SK-N-SH (cell line): ENCODE results near the gene DMRT1. TPM values are rescaled to one million over a fixed set of nuclear protein-coding genes. Genes with fewer than 3 reads are reported as not detected.

Experiments used
- CTCF ChIA-PET: fragments of 300-600, 350-600 bp; formaldehyde crosslinking; extraction: SDS; loops from one replicate; lab custom pipeline; 2021; lab: Yijun Ruan, JAX
- POLR2A ChIA-PET: fragments of 350-600 bp; sonication (Branson Sonifier 250); formaldehyde crosslinking; extraction: SDS; loops from one replicate; lab custom pipeline; 2020; ENCODE audit warnings: antibody characterized with exemption, inconsistent platforms; lab: Yijun Ruan, JAX
- DNase-seq: peaks from one replicate; pipeline ENCODE4 v3.0.0; 2012
- H2AFZ ChIP-seq: fragments of 200-600 bp; sonication (generic); 2 replicates; pipeline ENCODE4 v1.8.1; 2016; ENCODE audit warnings: antibody characterized with exemption, mild to moderate bottlenecking, low read depth
- H3F3A ChIP-seq: fragments of 200-600 bp; sonication (generic); replicated peaks from 2 replicates; pipeline ENCODE3; 2016; ENCODE audit warnings: antibody characterized with exemption, mild to moderate bottlenecking; ENCODE audit not compliant: insufficient read depth
- H3K27ac ChIP-seq, 2 experiments: fragments of 200-500 bp in 1 of 2; fragments of 200-600 bp in 1 of 2; sonication (Bioruptor generic) in 1 of 2; sonication (generic), shearing (Covaris generic) in 1 of 2; 2 replicates each; pipeline versions ENCODE4 v1.5.1 to v1.6.1; 2014 to 2016; ENCODE audit warnings: low read depth in 2 of 2, inconsistent platforms in 1 of 2, low read length in 1 of 2, mild to moderate bottlenecking in 1 of 2, mixed read lengths in 1 of 2
- H3K27me3 ChIP-seq: fragments of 200-600 bp; sonication (generic), shearing (Covaris generic); 2 replicates; pipeline ENCODE4 v1.6.1; 2016; ENCODE audit warnings: mixed run types; ENCODE audit not compliant: insufficient read depth
- H3K36me3 ChIP-seq, 2 experiments: fragments of 200-500 bp in 1 of 2; fragments of 200-600 bp in 1 of 2; sonication (Bioruptor generic) in 1 of 2; sonication (generic) in 1 of 2; replicated peaks in 1 of 2; 2 replicates each; pipeline versions ENCODE3 to v1.5.1; 2014 to 2016; ENCODE audit warnings: low read length in 1 of 2, mild to moderate bottlenecking in 1 of 2; ENCODE audit not compliant: insufficient read depth in 2 of 2, control insufficient read depth in 1 of 2
- H3K4me1 ChIP-seq, 2 experiments: fragments of 200-500 bp in 1 of 2; fragments of 200-600 bp in 1 of 2; sonication (Bioruptor generic) in 1 of 2; sonication (generic), shearing (Covaris generic) in 1 of 2; 2 replicates each; pipeline versions ENCODE4 v1.5.1 to v1.6.1; 2014 to 2016; ENCODE audit warnings: low read depth in 1 of 2, low read length in 1 of 2, mixed run types in 1 of 2; ENCODE audit not compliant: insufficient read depth in 2 of 2, control insufficient read depth in 1 of 2
- H3K4me2 ChIP-seq: fragments of 200-600 bp; sonication (generic), shearing (Covaris generic); 2 replicates; pipeline ENCODE4 v1.6.1; 2017; ENCODE audit warnings: mixed run types
- H3K4me3 ChIP-seq, 2 experiments: fragments of 200-500 bp in 1 of 2; fragments of 200-600 bp in 1 of 2; sonication (Bioruptor generic) in 1 of 2; sonication (generic), shearing (Covaris generic) in 1 of 2; 2 replicates each; pipeline versions ENCODE4 v1.5.1 to v1.8.1; 2014 to 2016; ENCODE audit warnings: low read depth in 2 of 2, inconsistent platforms in 1 of 2, low read length in 1 of 2, mild to moderate bottlenecking in 1 of 2, mixed read lengths in 1 of 2, moderate library complexity in 1 of 2
- H3K79me2 ChIP-seq: fragments of 200-600 bp; sonication (generic); 2 replicates; pipeline ENCODE4 v1.8.1; 2017; ENCODE audit warnings: mild to moderate bottlenecking; ENCODE audit not compliant: insufficient read depth
- H3K9ac ChIP-seq: fragments of 200-600 bp; sonication (generic); 2 replicates; pipeline ENCODE4 v1.6.1; 2017; ENCODE audit warnings: mixed run types
- H3K9me2 ChIP-seq: fragments of 200-600 bp; sonication (generic); 2 replicates; pipeline ENCODE4 v1.6.1; 2017; ENCODE audit warnings: mixed run types
- H3K9me3 ChIP-seq: fragments of 200-600 bp; sonication (generic); 2 replicates; pipeline ENCODE4 v1.6.1; 2017; ENCODE audit warnings: mixed run types, mild to moderate bottlenecking, moderate library complexity
- H4K20me1 ChIP-seq: fragments of 200-600 bp; sonication (generic); 2 replicates; pipeline ENCODE4 v1.6.1; 2017; ENCODE audit warnings: mild to moderate bottlenecking, mixed run types; ENCODE audit not compliant: insufficient read depth
- CHD2 ChIP-seq: fragments of 150-350 bp; IDR thresholded peaks from 2 replicates; pipeline ENCODE4 v1.6.1; 2018; ENCODE audit warnings: low read length; ENCODE audit not compliant: partially characterized antibody
- CTCF ChIP-seq: fragments of 200-600 bp; sonication (generic); IDR thresholded peaks from 2 replicates; pipeline ENCODE4 v1.6.1; 2017; ENCODE audit warnings: antibody characterized with exemption, mild to moderate bottlenecking, moderate library complexity
- ELF1 ChIP-seq: IDR thresholded peaks from 2 replicates; pipeline ENCODE4 v1.4.0; 2012
- EZH2phosphoT487 ChIP-seq: fragments of 200-600 bp; sonication (generic); IDR thresholded peaks from 2 replicates; pipeline ENCODE4 v1.6.1; 2017; ENCODE audit warnings: low read depth, mixed run types, mild to moderate bottlenecking, antibody characterized with exemption, moderate library complexity, borderline replicate concordance
- FOSL2 ChIP-seq: IDR thresholded peaks from 2 replicates; pipeline ENCODE4 v1.4.0; 2012; ENCODE audit warnings: low read depth, mild to moderate bottlenecking, moderate library complexity, borderline replicate concordance
- FOXJ3 ChIP-seq: sonication (generic); formaldehyde crosslinking; IDR thresholded peaks from 2 replicates; pipeline ENCODE4 v1.5.1; 2020; ENCODE audit warnings: mild to moderate bottlenecking, missing genetic modification reagents
- FOXM1 ChIP-seq: IDR thresholded peaks from 2 replicates; pipeline ENCODE4 v1.4.0; 2012; ENCODE audit warnings: low read depth, mild to moderate bottlenecking
- GABPA ChIP-seq: IDR thresholded peaks from 2 replicates; pipeline ENCODE4 v1.4.0; 2012; ENCODE audit warnings: low read depth, mild to moderate bottlenecking
- MAX ChIP-seq: IDR thresholded peaks from 2 replicates; pipeline ENCODE4 v1.4.0; 2012; ENCODE audit warnings: low read depth
- MEF2A ChIP-seq: IDR thresholded peaks from 2 replicates; pipeline ENCODE4 v1.4.0; 2012; ENCODE audit warnings: low read depth, borderline replicate concordance
- NRF1 ChIP-seq: IDR thresholded peaks from 2 replicates; pipeline ENCODE4 v1.6.1; 2012; ENCODE audit warnings: low read depth, mild to moderate bottlenecking, low read length
- POLR2AphosphoS5 ChIP-seq: IDR thresholded peaks from 2 replicates; pipeline ENCODE4 v1.6.1; 2012; ENCODE audit warnings: low read depth, low read length
- RFX5 ChIP-seq: IDR thresholded peaks from 2 replicates; pipeline ENCODE4 v1.6.1; 2012; ENCODE audit warnings: mild to moderate bottlenecking, improper control_type of control experiment, low read length
- SIN3A ChIP-seq: IDR thresholded peaks from 2 replicates; pipeline ENCODE4 v1.6.1; 2012; ENCODE audit warnings: low read depth, mild to moderate bottlenecking, low read length, moderate library complexity, borderline replicate concordance
- TAF1 ChIP-seq: IDR thresholded peaks from 2 replicates; pipeline ENCODE4 v1.6.1; 2012; ENCODE audit warnings: low read depth, mild to moderate bottlenecking, low read length, moderate library complexity, borderline replicate concordance
- TCF12 ChIP-seq: IDR thresholded peaks from 2 replicates; pipeline ENCODE4 v1.4.0; 2012
- USF1 ChIP-seq: IDR thresholded peaks from 2 replicates; pipeline ENCODE4 v1.4.0; 2012; ENCODE audit warnings: low read depth, borderline replicate concordance
- YY1 ChIP-seq: IDR thresholded peaks from 2 replicates; pipeline ENCODE4 v1.4.0; 2012; ENCODE audit warnings: low read depth, mild to moderate bottlenecking
- WGBS: methylation state at CpG from one replicate; pipeline ENCODE4 v1.1.6; 2017; ENCODE audit warnings: low lambda C conversion rate; 5-methylcytosine and 5-hydroxymethylcytosine counted together
- polyA plus RNA-seq, 3 experiments: library from polyadenylated mRNA; depleted of rRNA; stranded (reverse); fragments of >200 nt; gene quantifications; 2 replicates each; pipeline ENCODE4 v1.2.3, GENCODE V29; 2012

Gene DMRT1
- polyA plus RNA-seq, 1 of the 3 experiments (the other 2 are of a cell fraction): not detected

- Histone ChIP-seq H3K4me3 (no peak overlapping the region), H3F3A (no peaks in the 10 kb centered on the region), H3K9me2 (no peaks in the 10 kb centered on the region), H3K27ac (no peak overlapping the region), H3K4me2 (no peak overlapping the region), H3K79me2 (no peaks in the 10 kb centered on the region), H3K9ac (no peak overlapping the region)
- no peak for TF ChIP-seq MEF2A
- TF ChIP-seq, all 33 proteins: peak for 0
- 3% methylated on average over 5 of the region's 5 CpGs for WGBS
- CTCF ChIA-PET: interaction anchor here (1.4 kb wide), 1 partner anchor 15 kb away, joined by 5 read pairs; no protein-coding TSS in a partner anchor
- H3K27me3 ChIP-seq: peaks cover 23% of the 10 kb centered on the region; the same call in 1 of the 2 replicates
- H3K36me3 ChIP-seq: no peaks in the 10 kb centered on the region
- no peaks in the 10 kb centered on the region for H4K20me1 ChIP-seq
- H3K9me3 ChIP-seq: no peaks in the 10 kb centered on the region
- H2AFZ ChIP-seq: no peak overlapping the region
- no peak for DNase-seq
- no peaks in the 10 kb centered on the region for H3K4me1 ChIP-seq
- POLR2A ChIA-PET: no interaction called here
Observed at GRCh38 chr9:878239-878638, 36.7 kb downstream of the DMRT1 start.

GRCh38 chr9:880725-881124 lies 39.2 kb downstream of the DMRT1 start:
- Histone ChIP-seq H3F3A (no peaks in the 10 kb centered on the region), H3K79me2 (no peaks in the 10 kb centered on the region), H3K4me3 (no peak overlapping the region), H3K4me2 (no peak overlapping the region), H3K36me3 (no peaks in the 10 kb centered on the region), H2AFZ (no peak overlapping the region), H3K9ac (no peak overlapping the region), H3K27me3 (peaks cover 36% of the 10 kb centered on the region; the same call in 1 of the 2 replicates), H3K9me3 (no peaks in the 10 kb centered on the region), H3K4me1 (no peaks in the 10 kb centered on the region), H4K20me1 (no peaks in the 10 kb centered on the region), H3K9me2 (no peaks in the 10 kb centered on the region), H3K27ac (no peak overlapping the region)
- TF ChIP-seq POLR2AphosphoS5 (no peak), MAX (no peak), ELF1 (no peak), YY1 (no peak), TCF12 (no peak), FOXM1 (no peak), NRF1 (no peak), RFX5 (no peak), USF1 (no peak), GABPA (no peak), FOSL2 (no peak), SIN3A (no peak), CTCF (no peak), TAF1 (no peak), FOXJ3 (CRISPR knock-in tag) (no peak), EZH2phosphoT487 (no peak), CHD2 (no peak)
- DNase-seq: no peak
- 9% methylated on average over 7 of the region's 7 CpGs for WGBS
- POLR2A ChIA-PET: no interaction called here
- CTCF ChIA-PET: interaction anchor here (1.2 kb wide), 1 partner anchor 11 kb away, joined by 3 read pairs; no protein-coding TSS in a partner anchor
